PC-3 (cell line): ENCODE results near the gene SCAMP3.

ENCODE experiments used
- CTCF ChIP-seq: fragments of 300-600 bp; sonication (generic); conservative IDR thresholded peaks from 2 replicates; pipeline ENCODE4 v1.5.1; 2017; ENCODE audit warnings: antibody characterized with exemption, low read depth, mild to moderate bottlenecking, low read length
- EZH2 ChIP-seq: fragments of 300-600 bp; sonication (generic); IDR thresholded peaks from one replicate; pipeline ENCODE4 v1.6.1; 2017; ENCODE audit warnings: antibody characterized with exemption, mild to moderate bottlenecking, low read length; ENCODE audit not compliant: unreplicated experiment

GRCh38 chr1:155269381-155269780 is 7.2 kb upstream of the SCAMP3 start:
- TF ChIP-seq CTCF (no peak), EZH2 (no peak)
